Measurements from ENCODE around the gene ACADS.

ACADS gene, protein sequence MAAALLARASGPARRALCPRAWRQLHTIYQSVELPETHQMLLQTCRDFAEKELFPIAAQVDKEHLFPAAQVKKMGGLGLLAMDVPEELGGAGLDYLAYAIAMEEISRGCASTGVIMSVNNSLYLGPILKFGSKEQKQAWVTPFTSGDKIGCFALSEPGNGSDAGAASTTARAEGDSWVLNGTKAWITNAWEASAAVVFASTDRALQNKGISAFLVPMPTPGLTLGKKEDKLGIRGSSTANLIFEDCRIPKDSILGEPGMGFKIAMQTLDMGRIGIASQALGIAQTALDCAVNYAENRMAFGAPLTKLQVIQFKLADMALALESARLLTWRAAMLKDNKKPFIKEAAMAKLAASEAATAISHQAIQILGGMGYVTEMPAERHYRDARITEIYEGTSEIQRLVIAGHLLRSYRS

DNA sequence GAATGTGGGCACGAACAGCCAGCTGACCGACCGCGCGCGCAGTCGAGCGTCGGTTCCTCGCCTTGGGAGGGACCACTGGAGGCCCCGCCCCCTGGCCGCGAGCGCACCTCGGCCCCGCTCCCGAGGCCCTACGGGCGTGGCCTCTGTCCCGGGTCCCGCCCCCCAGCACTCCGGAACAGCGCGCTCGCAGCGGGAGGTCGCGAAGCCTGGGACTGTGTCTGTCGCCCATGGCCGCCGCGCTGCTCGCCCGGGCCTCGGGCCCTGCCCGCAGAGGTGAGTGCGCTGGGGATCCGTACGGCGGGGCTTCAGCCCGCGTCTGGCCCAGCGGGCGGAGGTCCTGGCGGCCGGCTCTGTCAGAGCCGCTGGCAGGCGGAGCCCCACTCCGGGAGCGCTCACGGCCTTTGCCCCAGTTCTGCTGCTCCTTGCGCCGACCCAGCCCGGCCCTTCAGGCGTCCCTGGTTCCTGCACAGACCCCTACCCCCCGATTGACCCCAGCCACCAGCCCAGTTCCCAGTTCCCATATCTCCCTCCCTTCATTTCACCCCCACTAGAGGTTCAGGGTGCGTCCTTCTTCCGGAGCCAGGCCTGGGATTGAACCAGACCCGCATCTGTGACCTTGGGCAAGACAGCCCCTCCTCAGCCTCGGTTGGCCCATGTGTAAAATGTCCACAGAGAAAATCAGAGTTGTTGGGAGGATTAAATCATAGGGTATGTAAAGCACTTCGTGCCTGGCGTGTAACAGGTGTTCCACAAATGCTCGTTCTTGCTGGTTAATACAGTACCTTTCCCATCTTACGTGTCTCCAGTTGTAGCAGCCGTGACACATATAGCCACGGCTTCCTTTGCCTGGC is at the start of gene ACADS:
ACADS (plus strand) TSS at position 168 of the 851 bp plus-strand sequence; CDS start at position 228, 60 bp downstream.
- no peaks in the 10 kb centered on the region for H3K9me3 Mint-ChIP-seq (ENCODE audit: low read depth)
- peaks cover 19% of the 10 kb centered on the region for H3K4me1 Mint-ChIP-seq (ENCODE audit: low read depth)
- no peaks in the 10 kb centered on the region for H3K27me3 Mint-ChIP-seq
- H3K36me3 Mint-ChIP-seq = peaks cover 8% of the 10 kb centered on the region
- peak within 1 kb of the TSS; percentile 94 for H3K4me3 Mint-ChIP-seq
- peak within 1 kb of the TSS; percentile 86 for H3K27ac Mint-ChIP-seq

GRCh38 chr12:120677765-120678473 is 47.7 kb upstream of the ACADS start:
- no peaks in the 10 kb centered on the region for H3K36me3 Mint-ChIP-seq
- no peak overlapping the region for H3K27ac Mint-ChIP-seq
- H3K9me3 Mint-ChIP-seq (ENCODE audit: low read depth) = no peaks in the 10 kb centered on the region
- H3K4me3 Mint-ChIP-seq = no peak overlapping the region
- peaks cover 2% of the 10 kb centered on the region for H3K4me1 Mint-ChIP-seq (ENCODE audit: low read depth)
- H3K27me3 Mint-ChIP-seq = peaks cover 4% of the 10 kb centered on the region

GRCh38 chr12:120678572-120678971 is 47.1 kb upstream of the ACADS start:
- H3K36me3 Mint-ChIP-seq = no peaks in the 10 kb centered on the region
- H3K27me3 Mint-ChIP-seq = peaks cover 4% of the 10 kb centered on the region
- peaks cover 2% of the 10 kb centered on the region for H3K4me1 Mint-ChIP-seq (ENCODE audit: low read depth)
- no peak overlapping the region for H3K4me3 Mint-ChIP-seq
- H3K9me3 Mint-ChIP-seq (ENCODE audit: low read depth) = no peaks in the 10 kb centered on the region
- no peak overlapping the region for H3K27ac Mint-ChIP-seq

DNA sequence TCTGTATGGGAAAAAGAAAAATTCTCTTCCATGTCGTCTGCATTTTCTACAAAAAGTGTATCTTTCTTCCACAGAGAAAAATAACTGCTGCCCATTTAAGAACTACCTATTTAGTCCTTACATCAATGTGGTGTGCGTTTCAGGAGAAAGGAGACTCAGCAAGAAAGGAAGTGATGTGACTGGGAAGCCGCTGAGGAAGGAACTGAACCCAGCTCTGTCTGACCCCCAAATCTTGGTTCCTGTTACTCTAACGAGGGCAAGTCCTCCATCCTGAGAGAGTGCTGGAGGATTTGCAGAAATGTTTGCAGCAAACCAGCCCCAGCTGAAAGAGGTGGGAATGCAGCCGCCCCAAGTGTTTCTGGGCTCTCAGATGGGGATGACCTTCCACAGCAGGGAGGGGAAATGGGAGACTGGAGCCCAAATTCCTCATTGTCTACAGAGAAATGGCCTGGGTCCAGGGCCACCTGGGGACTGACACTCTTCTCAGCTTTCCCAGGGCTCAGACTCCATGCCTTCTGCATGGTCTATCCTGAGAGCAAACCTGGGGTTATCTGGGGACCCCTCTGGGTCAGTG is 45.4 kb upstream of the ACADS start:
- Mint-ChIP-seq H3K4me3 (no peak overlapping the region), H3K27me3 (peaks cover 3% of the 10 kb centered on the region), H3K27ac (no peak overlapping the region), H3K4me1 (ENCODE audit: low read depth) (peaks cover 2% of the 10 kb centered on the region), H3K9me3 (ENCODE audit: low read depth) (no peaks in the 10 kb centered on the region), H3K36me3 (no peaks in the 10 kb centered on the region)

- H3K36me3 Mint-ChIP-seq = no peaks in the 10 kb centered on the region
- peak overlapping the region; percentile 35 for H3K4me3 Mint-ChIP-seq
- no peak overlapping the region for H3K27ac Mint-ChIP-seq
Observed at GRCh38 chr12:120684523-120684932, 41.1 kb upstream of the ACADS start.

DNA sequence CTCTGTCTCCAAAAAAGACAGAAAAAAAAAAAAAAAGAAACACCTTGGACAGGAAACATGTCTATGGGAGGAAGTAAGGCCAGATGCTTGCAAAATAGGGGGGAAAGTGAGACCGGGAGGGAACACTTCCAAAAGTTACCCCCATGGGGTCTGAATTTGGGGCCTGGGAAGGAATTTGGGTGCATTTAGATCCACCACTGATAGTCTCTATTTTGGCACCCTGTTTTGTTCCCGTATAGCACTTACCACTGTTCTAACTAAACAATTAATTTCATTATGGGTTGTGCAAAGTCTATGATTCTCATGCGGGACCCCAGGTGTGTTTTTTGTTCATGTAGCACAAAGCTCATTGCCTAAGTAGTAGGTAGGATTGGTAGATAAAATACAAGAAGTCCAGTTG is 40.1 kb upstream of the ACADS start:
- H3K36me3 Mint-ChIP-seq = no peaks in the 10 kb centered on the region
- H3K9me3 Mint-ChIP-seq (ENCODE audit: low read depth) = no peaks in the 10 kb centered on the region
- peak overlapping the region; percentile 77 for H3K4me3 Mint-ChIP-seq
- H3K27ac Mint-ChIP-seq = no peak overlapping the region
- peaks cover 25% of the 10 kb centered on the region for H3K4me1 Mint-ChIP-seq (ENCODE audit: low read depth)
- H3K27me3 Mint-ChIP-seq = no peaks in the 10 kb centered on the region

More at GRCh38 chr12:120684523-120684932, 41.1 kb upstream of the ACADS start:
- Mint-ChIP-seq H3K9me3 (ENCODE audit: low read depth) (no peaks in the 10 kb centered on the region), H3K27me3 (no peaks in the 10 kb centered on the region), H3K4me1 (ENCODE audit: low read depth) (peaks cover 17% of the 10 kb centered on the region)

DNA sequence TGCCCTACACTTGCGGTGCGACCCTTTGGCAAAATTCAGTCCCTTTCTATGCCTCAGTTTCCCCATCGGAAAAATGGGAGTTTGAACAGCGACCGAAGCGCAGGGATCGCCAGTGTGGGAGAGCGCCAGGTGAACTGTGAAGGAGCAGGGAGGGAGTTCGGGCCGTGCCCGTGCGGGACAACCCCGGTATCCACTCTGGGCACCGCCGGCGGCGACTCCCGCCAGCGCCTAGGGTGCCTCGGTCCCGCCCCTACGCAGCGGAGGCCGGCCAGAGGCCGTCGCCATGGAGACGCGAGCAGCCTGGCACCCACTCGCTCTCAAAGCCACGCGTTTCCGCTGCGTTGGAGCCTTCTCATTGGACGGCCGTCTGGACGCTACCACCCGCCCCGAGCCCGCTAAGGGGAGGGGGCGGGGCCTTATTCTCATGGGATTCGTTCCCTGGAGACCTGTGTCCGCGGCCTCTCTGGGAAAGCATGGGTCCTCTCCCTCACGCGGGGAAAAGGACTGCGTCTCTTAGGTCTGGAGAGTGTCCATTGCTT is 39.4 kb upstream of the ACADS start:
- peaks cover 31% of the 10 kb centered on the region for H3K4me1 Mint-ChIP-seq (ENCODE audit: low read depth)
- H3K4me3 Mint-ChIP-seq = peak overlapping the region; percentile 91
- H3K27ac Mint-ChIP-seq = peak overlapping the region; percentile 91
- H3K36me3 Mint-ChIP-seq = no peaks in the 10 kb centered on the region
- H3K9me3 Mint-ChIP-seq (ENCODE audit: low read depth) = no peaks in the 10 kb centered on the region
- no peaks in the 10 kb centered on the region for H3K27me3 Mint-ChIP-seq

- H3K4me1 Mint-ChIP-seq (ENCODE audit: low read depth) = peaks cover 37% of the 10 kb centered on the region
- H3K9me3 Mint-ChIP-seq (ENCODE audit: low read depth) = no peaks in the 10 kb centered on the region
Observed at GRCh38 chr12:120686690-120687577, 38.7 kb upstream of the ACADS start, which contains the start of gene MLEC. Gene MLEC, plus strand, starts transcription at chr12:120687149. Its CDS starts 148 bp downstream, at chr12:120687297.

DNA sequence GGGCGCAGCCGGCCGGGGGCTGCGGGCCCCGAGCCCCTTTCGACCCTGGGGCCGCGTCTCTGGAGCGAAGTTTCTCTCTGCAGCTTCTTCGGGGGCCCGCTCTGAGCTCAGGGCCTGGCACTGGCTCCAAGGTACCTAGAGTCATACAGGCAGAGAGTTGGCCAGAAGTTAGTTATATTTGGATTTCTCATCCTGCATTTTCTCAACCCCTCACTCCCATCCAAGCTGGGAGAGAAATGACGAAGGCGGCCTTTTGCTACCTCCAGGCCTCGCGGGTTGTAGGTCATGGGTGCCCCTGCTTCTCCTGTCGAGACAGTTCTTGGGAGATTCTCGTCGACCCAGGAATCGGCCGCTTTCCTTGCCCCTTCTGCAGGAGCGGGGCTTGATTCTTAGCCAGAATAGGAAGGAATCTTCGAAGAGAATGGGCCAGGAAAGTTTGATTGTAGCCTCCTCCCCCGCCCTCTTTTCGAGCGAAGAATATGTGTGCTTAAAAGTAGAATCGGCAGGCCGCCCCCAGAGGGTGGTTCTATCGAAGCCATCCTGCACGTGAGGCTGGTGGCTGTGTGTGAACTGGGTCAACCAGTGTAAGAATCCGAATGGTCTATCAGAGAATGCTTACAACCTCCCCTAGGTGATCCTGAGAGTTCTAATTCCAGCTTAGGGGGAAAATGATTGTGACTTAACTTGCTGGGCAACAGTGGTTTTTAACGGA is 37.9 kb upstream of the ACADS start:
- Mint-ChIP-seq H3K27ac (peak overlapping the region; percentile 37), H3K4me1 (ENCODE audit: low read depth) (peaks cover 45% of the 10 kb centered on the region), H3K9me3 (ENCODE audit: low read depth) (no peaks in the 10 kb centered on the region), H3K4me3 (peak overlapping the region; percentile 96), H3K27me3 (no peaks in the 10 kb centered on the region), H3K36me3 (peaks cover 2% of the 10 kb centered on the region)

More at GRCh38 chr12:120686690-120687577, 38.7 kb upstream of the ACADS start, which contains the start of gene MLEC:
- H3K27me3 Mint-ChIP-seq = no peaks in the 10 kb centered on the region
- peak within 1 kb of the TSS; percentile 91 for H3K27ac Mint-ChIP-seq
- peak within 1 kb of the TSS; percentile 96 for H3K4me3 Mint-ChIP-seq
- H3K36me3 Mint-ChIP-seq = no peaks in the 10 kb centered on the region

DNA sequence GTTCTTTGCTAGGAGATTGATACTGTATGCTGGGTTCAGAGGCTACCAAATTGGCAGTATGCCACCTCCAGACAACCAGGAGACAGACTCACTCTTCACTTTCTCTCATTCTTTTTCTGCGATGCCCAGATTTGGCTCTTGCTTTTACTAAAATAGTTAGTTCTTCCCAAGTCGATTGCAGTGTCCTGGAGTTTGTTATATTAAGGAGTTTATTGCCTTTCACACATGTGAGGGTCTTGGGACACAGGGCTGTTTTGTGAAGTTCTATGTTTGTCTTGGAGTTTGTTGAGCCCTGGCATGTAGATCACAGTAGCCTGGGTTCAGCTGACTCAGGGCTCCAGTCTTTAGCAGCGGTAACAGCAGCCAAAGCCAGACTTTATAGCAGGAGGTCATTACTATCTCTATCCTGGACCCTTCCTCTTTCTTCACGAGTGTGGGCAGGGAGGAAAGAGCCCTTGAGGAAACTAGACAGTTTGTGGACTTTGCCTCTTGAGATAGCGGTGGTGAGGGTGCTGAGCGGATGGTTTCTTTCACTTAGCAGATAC is 37.0 kb upstream of the ACADS start:
- Mint-ChIP-seq H3K4me1 (ENCODE audit: low read depth) (peaks cover 50% of the 10 kb centered on the region), H3K36me3 (peaks cover 2% of the 10 kb centered on the region), H3K27me3 (no peaks in the 10 kb centered on the region), H3K27ac (peak overlapping the region; percentile 84), H3K4me3 (peak overlapping the region; percentile 96), H3K9me3 (ENCODE audit: low read depth) (no peaks in the 10 kb centered on the region)

DNA sequence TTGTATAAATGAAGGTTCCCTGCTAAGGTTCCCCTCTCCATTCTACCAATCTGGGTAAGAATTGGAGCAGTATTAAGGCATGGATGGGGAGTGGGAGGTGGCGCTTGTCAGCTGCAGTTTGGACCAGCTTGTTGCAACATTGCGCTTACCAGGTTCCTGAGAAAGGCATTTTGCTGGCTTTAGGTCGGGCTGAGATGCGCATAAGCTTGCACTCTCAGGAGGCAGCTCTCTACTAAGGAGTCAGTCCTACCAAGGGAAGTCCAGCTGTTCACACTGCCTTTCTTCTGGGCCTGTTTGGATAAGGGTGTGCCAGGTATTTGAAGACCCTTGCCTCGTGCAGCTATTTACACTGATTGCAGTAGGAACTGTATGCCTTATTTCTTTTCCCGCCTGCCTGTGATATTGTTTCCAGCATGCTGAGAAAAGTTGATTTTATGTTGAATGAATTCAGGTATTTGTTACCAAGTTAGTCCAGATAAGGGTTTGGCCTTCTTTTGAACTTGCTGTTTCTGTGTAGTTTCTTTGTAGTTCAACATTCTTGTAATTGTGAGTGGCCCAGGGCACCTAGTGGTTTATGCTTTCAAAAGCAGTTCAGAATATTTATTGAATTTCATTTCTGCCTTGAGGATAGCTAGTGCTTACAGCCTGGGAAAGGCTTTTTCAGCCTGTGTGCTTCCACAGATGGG is 36.1 kb upstream of the ACADS start:
- no peak overlapping the region for H3K27ac Mint-ChIP-seq
- no peaks in the 10 kb centered on the region for H3K27me3 Mint-ChIP-seq
- peak overlapping the region; percentile 96 for H3K4me3 Mint-ChIP-seq
- no peaks in the 10 kb centered on the region for H3K9me3 Mint-ChIP-seq (ENCODE audit: low read depth)
- H3K4me1 Mint-ChIP-seq (ENCODE audit: low read depth) = peaks cover 52% of the 10 kb centered on the region
- peaks cover 3% of the 10 kb centered on the region for H3K36me3 Mint-ChIP-seq

GRCh38 chr12:120690083-120690450 is 35.6 kb upstream of the ACADS start:
- Mint-ChIP-seq H3K4me1 (ENCODE audit: low read depth) (peaks cover 52% of the 10 kb centered on the region), H3K27me3 (no peaks in the 10 kb centered on the region), H3K36me3 (peaks cover 8% of the 10 kb centered on the region), H3K9me3 (ENCODE audit: low read depth) (no peaks in the 10 kb centered on the region), H3K4me3 (no peak overlapping the region), H3K27ac (no peak overlapping the region)
